Measurements from ENCODE around the gene BCL11A.

BCL11A gene

GRCh38 chr2:60446413-60447267 is 106.8 kb downstream of the BCL11A start:
- TF ChIP-seq USF1 (IDR thresholded peaks at IDR 0.05), result no peak
- TF ChIP-seq MAX (IDR thresholded peaks at IDR 0.05), result no peak
- no peak for TF ChIP-seq FOXM1 (IDR thresholded peaks at IDR 0.05; ENCODE audit: borderline replicate concordance, low read depth)
- no peak for TF ChIP-seq CREB1 (IDR thresholded peaks at IDR 0.05; ENCODE audit: low read depth)
- no peak for TF ChIP-seq RAD21 (IDR thresholded peaks at IDR 0.05; ENCODE audit: low read depth)
- TF ChIP-seq TEAD4 (IDR thresholded peaks at IDR 0.05), result no peak
- TF ChIP-seq NFIC (IDR thresholded peaks at IDR 0.05), result no peak
- TF ChIP-seq EP300 (IDR thresholded peaks at IDR 0.05; ENCODE audit: borderline replicate concordance), result no peak
- TF ChIP-seq TCF12 (IDR thresholded peaks at IDR 0.05; ENCODE audit: low read depth), result no peak
- no peak for TF ChIP-seq CEBPB (IDR thresholded peaks at IDR 0.05)
- TF ChIP-seq ZBTB7A (IDR thresholded peaks at IDR 0.05; ENCODE audit: low read depth), result no peak
- no peak for TF ChIP-seq EGR1 (IDR thresholded peaks at IDR 0.05)
- no peak for TF ChIP-seq TAF1 (IDR thresholded peaks at IDR 0.05; ENCODE audit: low read depth)
- TF ChIP-seq YY1 (IDR thresholded peaks at IDR 0.05; ENCODE audit: low read depth), result no peak
- no peak for TF ChIP-seq REST (IDR thresholded peaks at IDR 0.05; ENCODE audit: low read depth)

GRCh38 chr2:60445684-60446179 is 107.7 kb downstream of the BCL11A start:
- no peak for TF ChIP-seq FOXM1 (IDR thresholded peaks at IDR 0.05; ENCODE audit: borderline replicate concordance, low read depth)
- no peak for TF ChIP-seq CEBPB (IDR thresholded peaks at IDR 0.05)
- TF ChIP-seq TCF12 (IDR thresholded peaks at IDR 0.05; ENCODE audit: low read depth), result no peak
- TF ChIP-seq NFIC (IDR thresholded peaks at IDR 0.05), result no peak
- no peak for TF ChIP-seq EP300 (IDR thresholded peaks at IDR 0.05; ENCODE audit: borderline replicate concordance)
- TF ChIP-seq TAF1 (IDR thresholded peaks at IDR 0.05; ENCODE audit: low read depth), result no peak
- TF ChIP-seq TEAD4 (IDR thresholded peaks at IDR 0.05), result no peak
- no peak for TF ChIP-seq REST (IDR thresholded peaks at IDR 0.05; ENCODE audit: low read depth)
- TF ChIP-seq ZBTB7A (IDR thresholded peaks at IDR 0.05; ENCODE audit: low read depth), result no peak
- no peak for TF ChIP-seq YY1 (IDR thresholded peaks at IDR 0.05; ENCODE audit: low read depth)
- no peak for TF ChIP-seq CREB1 (IDR thresholded peaks at IDR 0.05; ENCODE audit: low read depth)
- TF ChIP-seq RAD21 (IDR thresholded peaks at IDR 0.05; ENCODE audit: low read depth), result no peak
- no peak for TF ChIP-seq EGR1 (IDR thresholded peaks at IDR 0.05)
- TF ChIP-seq USF1 (IDR thresholded peaks at IDR 0.05), result no peak
- no peak for TF ChIP-seq MAX (IDR thresholded peaks at IDR 0.05)

GRCh38 chr2:60442608-60443007 is 110.8 kb downstream of the BCL11A start:
- TF ChIP-seq ZBTB7A (IDR thresholded peaks at IDR 0.05; ENCODE audit: low read depth) (no peak), TAF1 (IDR thresholded peaks at IDR 0.05; ENCODE audit: low read depth) (no peak), YY1 (IDR thresholded peaks at IDR 0.05; ENCODE audit: low read depth) (no peak), TCF12 (IDR thresholded peaks at IDR 0.05; ENCODE audit: low read depth) (no peak), TEAD4 (IDR thresholded peaks at IDR 0.05) (no peak), RAD21 (IDR thresholded peaks at IDR 0.05; ENCODE audit: low read depth) (no peak), MAX (IDR thresholded peaks at IDR 0.05) (no peak), EGR1 (IDR thresholded peaks at IDR 0.05) (no peak), USF1 (IDR thresholded peaks at IDR 0.05) (no peak), REST (IDR thresholded peaks at IDR 0.05; ENCODE audit: low read depth) (no peak), EP300 (IDR thresholded peaks at IDR 0.05; ENCODE audit: borderline replicate concordance) (no peak), FOXM1 (IDR thresholded peaks at IDR 0.05; ENCODE audit: borderline replicate concordance, low read depth) (no peak), NFIC (IDR thresholded peaks at IDR 0.05) (no peak), CEBPB (IDR thresholded peaks at IDR 0.05) (no peak), CREB1 (IDR thresholded peaks at IDR 0.05; ENCODE audit: low read depth) (no peak)

Data from Ishikawa (cell line).